ENCODE results near the gene TSPAN5.

DNA sequence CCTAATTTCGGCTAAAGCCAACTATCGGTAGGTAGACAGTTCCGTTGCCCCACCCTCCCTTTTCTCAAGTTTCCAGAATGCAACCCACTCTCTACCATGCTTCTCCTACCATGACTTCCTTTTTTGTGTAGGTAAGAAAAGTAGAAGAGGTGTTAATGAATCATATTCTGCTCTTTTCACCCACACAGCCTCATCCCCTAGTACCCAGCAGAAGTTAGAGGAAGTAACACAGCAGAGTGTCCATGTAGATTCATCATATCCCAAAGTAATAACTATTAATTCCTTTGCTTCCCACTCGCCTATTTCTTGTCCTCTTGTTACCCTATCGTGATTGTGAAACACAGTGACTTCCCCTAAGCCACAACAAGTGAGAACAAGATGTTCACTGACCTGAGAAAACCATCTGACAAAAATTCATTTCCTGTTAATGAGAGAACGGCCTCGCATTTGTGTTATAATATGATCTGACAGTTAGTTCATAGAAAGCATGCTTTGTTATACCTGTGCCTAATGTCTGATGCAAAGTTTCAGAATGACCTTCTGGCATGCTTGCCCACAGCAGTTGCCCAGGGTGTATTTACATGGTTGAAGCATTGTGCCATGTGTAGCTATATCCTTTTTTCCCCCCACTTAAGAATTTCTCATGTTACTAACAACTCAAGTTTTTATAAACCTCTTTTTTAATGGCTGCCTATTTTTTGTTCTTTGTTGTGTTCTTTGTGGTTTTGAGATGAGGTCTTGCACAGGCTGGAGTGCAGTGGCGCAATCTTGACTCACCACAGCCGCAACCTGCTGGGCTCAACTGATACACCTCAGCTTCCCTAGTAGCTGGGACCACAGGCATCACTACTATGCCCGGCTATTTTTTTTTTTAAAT is 211.7 kb downstream of the TSPAN5 start:
- TF ChIP-seq, protein P1, sequence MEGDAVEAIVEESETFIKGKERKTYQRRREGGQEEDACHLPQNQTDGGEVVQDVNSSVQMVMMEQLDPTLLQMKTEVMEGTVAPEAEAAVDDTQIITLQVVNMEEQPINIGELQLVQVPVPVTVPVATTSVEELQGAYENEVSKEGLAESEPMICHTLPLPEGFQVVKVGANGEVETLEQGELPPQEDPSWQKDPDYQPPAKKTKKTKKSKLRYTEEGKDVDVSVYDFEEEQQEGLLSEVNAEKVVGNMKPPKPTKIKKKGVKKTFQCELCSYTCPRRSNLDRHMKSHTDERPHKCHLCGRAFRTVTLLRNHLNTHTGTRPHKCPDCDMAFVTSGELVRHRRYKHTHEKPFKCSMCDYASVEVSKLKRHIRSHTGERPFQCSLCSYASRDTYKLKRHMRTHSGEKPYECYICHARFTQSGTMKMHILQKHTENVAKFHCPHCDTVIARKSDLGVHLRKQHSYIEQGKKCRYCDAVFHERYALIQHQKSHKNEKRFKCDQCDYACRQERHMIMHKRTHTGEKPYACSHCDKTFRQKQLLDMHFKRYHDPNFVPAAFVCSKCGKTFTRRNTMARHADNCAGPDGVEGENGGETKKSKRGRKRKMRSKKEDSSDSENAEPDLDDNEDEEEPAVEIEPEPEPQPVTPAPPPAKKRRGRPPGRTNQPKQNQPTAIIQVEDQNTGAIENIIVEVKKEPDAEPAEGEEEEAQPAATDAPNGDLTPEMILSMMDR (IDR thresholded peaks at IDR 0.05) = no peak
- no peak for TF ChIP-seq POLR2A (IDR thresholded peaks at IDR 0.05)
